K562 (cell line): ENCODE results near the gene TTN. TPM values are rescaled to one million over a fixed set of nuclear protein-coding genes. Genes with fewer than 3 reads are reported as not detected.
A peak's percentile ranks its signal among the peaks of the same experiment; 100 is the strongest.

Experiments
- BMI1 ChIP-seq: fragments of 150-350 bp; IDR thresholded peaks from 2 replicates; pipeline ENCODE4 v1.6.1; 2014; ENCODE audit warnings: low read length
- CEBPB ChIP-seq: fragments of 450-650 bp; IDR thresholded peaks from 2 replicates; pipeline ENCODE4 v1.6.1; 2016; ENCODE audit warnings: missing genetic modification characterization, missing compliant biosample characterization
- EHMT2 ChIP-seq: fragments of 450-650 bp; IDR thresholded peaks from 2 replicates; pipeline ENCODE4 v1.6.1; 2018; ENCODE audit warnings: antibody characterized with exemption
- ELF1 ChIP-seq: fragments of 200-800 bp; sonication (Bioruptor generic); IDR thresholded peaks from 2 replicates; pipeline ENCODE4 v1.6.1; 2016; ENCODE audit warnings: missing genetic modification characterization, missing compliant biosample characterization
- HDAC1 ChIP-seq, 2 experiments: fragments of 450-650 bp; IDR thresholded peaks; 2 replicates each; pipeline ENCODE4 v1.6.1; 2016 to 2017; ENCODE audit warnings: inconsistent platforms in 1 of 2, mild to moderate bottlenecking in 1 of 2, moderate library complexity in 1 of 2
- HMG20B ChIP-seq: fragments of 250-450 bp; sonication (Bioruptor Pico); IDR thresholded peaks from 2 replicates; pipeline ENCODE4 v1.5.0; 2021; ENCODE audit warnings: mild to moderate bottlenecking
- HNRNPL ChIP-seq: fragments of 200-400 bp; formaldehyde crosslinking; IDR thresholded peaks from 2 replicates; pipeline ENCODE4 v1.6.1; 2017; ENCODE audit warnings: low read depth, mild to moderate bottlenecking, low read length
- JUN ChIP-seq, 2 experiments: sonication (generic) in 1 of 2; formaldehyde crosslinking in 1 of 2; IDR thresholded peaks; 2 replicates each; pipeline versions ENCODE4 v1.6.1 to v1.8.0; 2012 to 2022; ENCODE audit warnings: borderline replicate concordance in 2 of 2, mild to moderate bottlenecking in 2 of 2, improper control_type of control experiment in 1 of 2, low read depth in 1 of 2, low read length in 1 of 2, missing genetic modification reagents in 1 of 2
- KDM2B ChIP-seq: fragments of 250-450 bp; sonication (Bioruptor Pico); IDR thresholded peaks from 2 replicates; pipeline ENCODE4 v1.8.0; 2021; ENCODE audit warnings: mild to moderate bottlenecking, moderate library complexity
- MAFK ChIP-seq: IDR thresholded peaks from 2 replicates; pipeline ENCODE4 v1.6.1; 2011; ENCODE audit warnings: low read length, improper control_type of control experiment
- MEF2D ChIP-seq: conservative IDR thresholded peaks from 2 replicates; pipeline ENCODE4 v1.6.1; 2016; ENCODE audit warnings: low read depth, missing genetic modification characterization, missing compliant biosample characterization
- MTA3 ChIP-seq: fragments of 450-650 bp; formaldehyde crosslinking; IDR thresholded peaks from 2 replicates; pipeline ENCODE4 v1.6.1; 2017; ENCODE audit warnings: mild to moderate bottlenecking, borderline replicate concordance
- NKRF ChIP-seq: fragments of 450-650 bp; IDR thresholded peaks from 2 replicates; pipeline ENCODE4 v1.6.1; 2016; ENCODE audit warnings: borderline replicate concordance
- PCBP1 ChIP-seq: fragments of 200-400 bp; formaldehyde crosslinking; IDR thresholded peaks from 2 replicates; pipeline ENCODE4 v1.6.1; 2018; ENCODE audit warnings: mild to moderate bottlenecking, low read depth, low read length; ENCODE audit not compliant: poor library complexity, severe bottlenecking
- PHTF2 ChIP-seq: fragments of 250-450 bp; sonication (Bioruptor Pico); IDR thresholded peaks from 2 replicates; pipeline ENCODE4 v1.5.0; 2021; ENCODE audit warnings: mild to moderate bottlenecking
- SLC30A9 ChIP-seq: fragments of 250-450 bp; sonication (Bioruptor Pico); IDR thresholded peaks from 2 replicates; pipeline ENCODE4 v1.8.0; 2022; ENCODE audit warnings: mild to moderate bottlenecking, moderate library complexity
- SNAPC5 ChIP-seq: fragments of 250-450 bp; sonication (Bioruptor Pico); IDR thresholded peaks from 2 replicates; pipeline ENCODE4 v1.8.0; 2021; ENCODE audit warnings: moderate library complexity, mild to moderate bottlenecking, inconsistent platforms
- SUPT5H ChIP-seq: fragments of 450-650 bp; IDR thresholded peaks from 2 replicates; pipeline ENCODE4 v1.6.1; 2016
- USF2 ChIP-seq: sonication (generic); formaldehyde crosslinking; IDR thresholded peaks from 2 replicates; pipeline ENCODE4 v1.5.0; 2020; ENCODE audit warnings: missing genetic modification reagents
- XRCC3 ChIP-seq: fragments of 450-650 bp; IDR thresholded peaks from 2 replicates; pipeline ENCODE4 v1.6.1; 2017; ENCODE audit warnings: mild to moderate bottlenecking, moderate library complexity
- ZKSCAN8 ChIP-seq: fragments of 200-800 bp; sonication (Bioruptor generic); IDR thresholded peaks from 2 replicates; pipeline ENCODE4 v1.6.1; 2016; ENCODE audit warnings: missing genetic modification characterization, missing compliant biosample characterization
- ZNF12 ChIP-seq: sonication (generic); formaldehyde crosslinking; IDR thresholded peaks from 2 replicates; pipeline ENCODE4 v1.4.0; 2020; ENCODE audit warnings: mild to moderate bottlenecking, missing genetic modification reagents
- ZNF263 ChIP-seq: sonication (generic); formaldehyde crosslinking; IDR thresholded peaks from 2 replicates; pipeline ENCODE4 v1.8.0; 2022; ENCODE audit warnings: mild to moderate bottlenecking, missing genetic modification reagents, borderline replicate concordance
- ZNF311 ChIP-seq: fragments of 250-450 bp; sonication (Bioruptor Pico); IDR thresholded peaks from 2 replicates; pipeline ENCODE4 v1.4.0; 2020; ENCODE audit warnings: mild to moderate bottlenecking, moderate library complexity
- ZNF592 ChIP-seq: fragments of 450-650 bp; IDR thresholded peaks from 2 replicates; pipeline ENCODE4 v1.6.1; 2017; ENCODE audit warnings: antibody characterized with exemption, mild to moderate bottlenecking
- polyA plus RNA-seq, 8 experiments: library from polyadenylated mRNA; depleted of rRNA in 4 of 8; stranded (reverse) in 5 of 8; unstranded in 3 of 8; fragments of >200 nt; fragmentation: Nextera tagmentation in 2 of 8; fragmentation: Illumina TruSeq in 1 of 8; extraction: Ambion mirVana in 2 of 8; extraction: Trizol in 1 of 8; gene quantifications; 2 replicates each; pipeline versions ENCODE4 v1.2.1 to v1.2.3, GENCODE V29; 2011 to 2014; ENCODE audit warnings: inconsistent platforms in 1 of 8, missing spikeins in 1 of 8
- total RNA-seq, 7 experiments: library from RNA; depleted of rRNA in 6 of 7; stranded (reverse); fragments of >200 nt in 6 of 7; fragmentation: Illumina TruSeq in 2 of 7; extraction: Trizol in 2 of 7; gene quantifications; 2 replicates each; pipeline versions ENCODE4 v1.2.1 to v1.2.3, GENCODE V29; 2011 to 2021; ENCODE audit warnings: low replicate concordance in 1 of 7

The TTN gene
- total and polyA plus RNA-seq, 9 of the 15 experiments (the other 6 are each of a cell fraction or from before 2014, with no cell fraction given) = under 0.01 to 0.20 (median 0.04) TPM; not detected in 1

GRCh38 chr2:178700922-178701342, 106.3 kb downstream of the TTN start (continued):
- TF ChIP-seq NKRF (no peak), ZNF592 (no peak), HNRNPL (no peak), PHTF2 (CRISPR knock-in tag) (no peak), ELF1 (tag) (no peak), EHMT2 (no peak), ZNF311 (CRISPR knock-in tag) (no peak), MEF2D (tag) (no peak), ZNF12 (CRISPR knock-in tag) (no peak), MTA3 (peak; percentile 31; the same call in 1 of the 2 replicates), ZNF263 (CRISPR knock-in tag) (no peak), SUPT5H (no peak), PCBP1 (no peak), XRCC3 (no peak), CEBPB (tag) (peak; percentile 97), HDAC1 (IDR thresholded peaks at IDR 0.05) (no peak), KDM2B (CRISPR knock-in tag) (no peak), MAFK (no peak), HMG20B (CRISPR knock-in tag) (no peak), BMI1 (0 out of 2 replicates have a peak, but pooled peaks have one; percentile 50), USF2 (no peak), SLC30A9 (no peak), JUN (IDR thresholded peaks at IDR 0.05; ENCODE audit: borderline replicate concordance, low read depth, low read length) (no peak), JUN (CRISPR knock-in tag; IDR thresholded peaks at IDR 0.05; ENCODE audit: borderline replicate concordance) (no peak), ZKSCAN8 (CRISPR knock-in tag) (no peak), SNAPC5 (CRISPR knock-in tag) (no peak)
